Measurements from ENCODE around the gene MOV10L1. TPM values are rescaled to one million over a fixed set of nuclear protein-coding genes. Genes with fewer than 3 reads are reported as not detected.

Gene MOV10L1
- total and polyA plus RNA-seq, 2 experiments from 2014 or later, result 0.73 to 1.8 TPM

DNA sequence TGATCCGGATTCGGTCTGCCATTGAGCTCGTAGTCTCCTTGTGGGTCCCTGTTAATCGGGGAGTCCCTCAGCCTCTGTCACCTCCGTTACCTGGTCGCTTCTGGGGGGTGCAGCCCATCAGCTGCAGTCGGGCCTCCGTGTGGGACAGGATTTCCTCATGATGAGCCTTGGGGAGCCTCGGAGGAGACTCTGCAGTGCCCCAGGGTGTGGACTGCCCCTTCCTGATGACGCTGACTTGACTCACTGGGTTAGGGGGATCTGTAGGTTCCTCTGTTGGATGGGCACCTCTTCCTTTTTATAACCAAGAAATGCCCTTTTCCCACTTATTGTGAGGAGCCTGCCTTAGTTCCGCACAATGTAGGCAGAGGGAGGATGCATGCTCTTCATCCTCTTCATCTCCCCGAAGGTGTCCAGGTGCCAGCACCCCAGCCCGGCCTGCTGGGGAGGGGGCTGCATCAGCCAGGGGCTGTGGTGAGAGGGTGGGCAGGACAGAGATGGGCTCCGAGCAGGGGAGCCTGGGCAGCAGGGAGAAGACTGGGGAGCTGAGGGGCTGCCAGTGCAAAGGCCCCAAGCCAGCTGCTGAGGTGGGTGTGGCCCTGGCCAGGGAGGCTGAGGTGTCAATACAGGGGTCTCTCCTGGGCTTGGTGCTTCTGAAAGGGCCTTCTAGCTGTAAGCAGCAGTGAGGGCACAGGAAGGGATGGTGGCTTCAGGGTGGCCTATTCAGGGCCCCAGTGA lies 18.2 kb upstream of the MOV10L1 start:
- Histone ChIP-seq H3K4me3 (no peak overlapping the region), H3K79me2 (replicated peaks; ENCODE audit: insufficient read depth) (no peaks in the 10 kb centered on the region), H3K27me3 (ENCODE audit: insufficient read depth) (no peaks in the 10 kb centered on the region), H2AFZ (no peak overlapping the region), H3K36me3 (ENCODE audit: insufficient read depth) (no peaks in the 10 kb centered on the region), H3K9me2 (ENCODE audit: insufficient read depth) (no peaks in the 10 kb centered on the region), H4K20me1 (replicated peaks; ENCODE audit: insufficient read depth) (no peaks in the 10 kb centered on the region), H3K4me1 (ENCODE audit: insufficient read depth) (no peaks in the 10 kb centered on the region), H3K4me2 (no peak overlapping the region), H3K27ac (ENCODE audit: low read depth) (no peak overlapping the region), H3F3A (replicated peaks; ENCODE audit: low read depth) (no peaks in the 10 kb centered on the region)
- no peak overlapping the region for H3K27ac Mint-ChIP-seq
- H3K36me3 Mint-ChIP-seq (ENCODE audit: low read depth), result no peaks in the 10 kb centered on the region
- DNase-seq (ENCODE audit: low spot score) (no peak), ATAC-seq (no peak)
- H3K4me3 Mint-ChIP-seq, result no peak overlapping the region
- H3K9me3 Mint-ChIP-seq, result peaks cover 3% of the 10 kb centered on the region; the same call in 1 of the 3 replicates
- H3K27me3 Mint-ChIP-seq (ENCODE audit: insufficient read depth, low read depth, poor library complexity), result peaks cover 12% of the 10 kb centered on the region
- H3K4me1 Mint-ChIP-seq, result no peaks in the 10 kb centered on the region
- TF ChIP-seq CREB1 (CRISPR knock-in tag; IDR thresholded peaks at IDR 0.05; ENCODE audit: low read depth) (no peak), STAT1 (IDR thresholded peaks at IDR 0.05; ENCODE audit: unreplicated experiment) (no peak), POLR2AphosphoS5 (IDR thresholded peaks at IDR 0.05; ENCODE audit: low read depth) (no peak), EZH2phosphoT487 (IDR thresholded peaks at IDR 0.05; ENCODE audit: unreplicated experiment) (no peak), JUNB (IDR thresholded peaks at IDR 0.05; ENCODE audit: unreplicated experiment) (no peak), EZH2 (IDR thresholded peaks at IDR 0.05; ENCODE audit: low read depth, unreplicated experiment) (no peak), NANOG (IDR thresholded peaks at IDR 0.05; ENCODE audit: borderline replicate concordance) (no peak)
- TF ChIP-seq, protein P1, sequence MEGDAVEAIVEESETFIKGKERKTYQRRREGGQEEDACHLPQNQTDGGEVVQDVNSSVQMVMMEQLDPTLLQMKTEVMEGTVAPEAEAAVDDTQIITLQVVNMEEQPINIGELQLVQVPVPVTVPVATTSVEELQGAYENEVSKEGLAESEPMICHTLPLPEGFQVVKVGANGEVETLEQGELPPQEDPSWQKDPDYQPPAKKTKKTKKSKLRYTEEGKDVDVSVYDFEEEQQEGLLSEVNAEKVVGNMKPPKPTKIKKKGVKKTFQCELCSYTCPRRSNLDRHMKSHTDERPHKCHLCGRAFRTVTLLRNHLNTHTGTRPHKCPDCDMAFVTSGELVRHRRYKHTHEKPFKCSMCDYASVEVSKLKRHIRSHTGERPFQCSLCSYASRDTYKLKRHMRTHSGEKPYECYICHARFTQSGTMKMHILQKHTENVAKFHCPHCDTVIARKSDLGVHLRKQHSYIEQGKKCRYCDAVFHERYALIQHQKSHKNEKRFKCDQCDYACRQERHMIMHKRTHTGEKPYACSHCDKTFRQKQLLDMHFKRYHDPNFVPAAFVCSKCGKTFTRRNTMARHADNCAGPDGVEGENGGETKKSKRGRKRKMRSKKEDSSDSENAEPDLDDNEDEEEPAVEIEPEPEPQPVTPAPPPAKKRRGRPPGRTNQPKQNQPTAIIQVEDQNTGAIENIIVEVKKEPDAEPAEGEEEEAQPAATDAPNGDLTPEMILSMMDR (conservative IDR thresholded peaks at IDR 0.05; ENCODE audit: low read depth in 2 of 2), result no peak
- TF ChIP-seq, protein P2, sequence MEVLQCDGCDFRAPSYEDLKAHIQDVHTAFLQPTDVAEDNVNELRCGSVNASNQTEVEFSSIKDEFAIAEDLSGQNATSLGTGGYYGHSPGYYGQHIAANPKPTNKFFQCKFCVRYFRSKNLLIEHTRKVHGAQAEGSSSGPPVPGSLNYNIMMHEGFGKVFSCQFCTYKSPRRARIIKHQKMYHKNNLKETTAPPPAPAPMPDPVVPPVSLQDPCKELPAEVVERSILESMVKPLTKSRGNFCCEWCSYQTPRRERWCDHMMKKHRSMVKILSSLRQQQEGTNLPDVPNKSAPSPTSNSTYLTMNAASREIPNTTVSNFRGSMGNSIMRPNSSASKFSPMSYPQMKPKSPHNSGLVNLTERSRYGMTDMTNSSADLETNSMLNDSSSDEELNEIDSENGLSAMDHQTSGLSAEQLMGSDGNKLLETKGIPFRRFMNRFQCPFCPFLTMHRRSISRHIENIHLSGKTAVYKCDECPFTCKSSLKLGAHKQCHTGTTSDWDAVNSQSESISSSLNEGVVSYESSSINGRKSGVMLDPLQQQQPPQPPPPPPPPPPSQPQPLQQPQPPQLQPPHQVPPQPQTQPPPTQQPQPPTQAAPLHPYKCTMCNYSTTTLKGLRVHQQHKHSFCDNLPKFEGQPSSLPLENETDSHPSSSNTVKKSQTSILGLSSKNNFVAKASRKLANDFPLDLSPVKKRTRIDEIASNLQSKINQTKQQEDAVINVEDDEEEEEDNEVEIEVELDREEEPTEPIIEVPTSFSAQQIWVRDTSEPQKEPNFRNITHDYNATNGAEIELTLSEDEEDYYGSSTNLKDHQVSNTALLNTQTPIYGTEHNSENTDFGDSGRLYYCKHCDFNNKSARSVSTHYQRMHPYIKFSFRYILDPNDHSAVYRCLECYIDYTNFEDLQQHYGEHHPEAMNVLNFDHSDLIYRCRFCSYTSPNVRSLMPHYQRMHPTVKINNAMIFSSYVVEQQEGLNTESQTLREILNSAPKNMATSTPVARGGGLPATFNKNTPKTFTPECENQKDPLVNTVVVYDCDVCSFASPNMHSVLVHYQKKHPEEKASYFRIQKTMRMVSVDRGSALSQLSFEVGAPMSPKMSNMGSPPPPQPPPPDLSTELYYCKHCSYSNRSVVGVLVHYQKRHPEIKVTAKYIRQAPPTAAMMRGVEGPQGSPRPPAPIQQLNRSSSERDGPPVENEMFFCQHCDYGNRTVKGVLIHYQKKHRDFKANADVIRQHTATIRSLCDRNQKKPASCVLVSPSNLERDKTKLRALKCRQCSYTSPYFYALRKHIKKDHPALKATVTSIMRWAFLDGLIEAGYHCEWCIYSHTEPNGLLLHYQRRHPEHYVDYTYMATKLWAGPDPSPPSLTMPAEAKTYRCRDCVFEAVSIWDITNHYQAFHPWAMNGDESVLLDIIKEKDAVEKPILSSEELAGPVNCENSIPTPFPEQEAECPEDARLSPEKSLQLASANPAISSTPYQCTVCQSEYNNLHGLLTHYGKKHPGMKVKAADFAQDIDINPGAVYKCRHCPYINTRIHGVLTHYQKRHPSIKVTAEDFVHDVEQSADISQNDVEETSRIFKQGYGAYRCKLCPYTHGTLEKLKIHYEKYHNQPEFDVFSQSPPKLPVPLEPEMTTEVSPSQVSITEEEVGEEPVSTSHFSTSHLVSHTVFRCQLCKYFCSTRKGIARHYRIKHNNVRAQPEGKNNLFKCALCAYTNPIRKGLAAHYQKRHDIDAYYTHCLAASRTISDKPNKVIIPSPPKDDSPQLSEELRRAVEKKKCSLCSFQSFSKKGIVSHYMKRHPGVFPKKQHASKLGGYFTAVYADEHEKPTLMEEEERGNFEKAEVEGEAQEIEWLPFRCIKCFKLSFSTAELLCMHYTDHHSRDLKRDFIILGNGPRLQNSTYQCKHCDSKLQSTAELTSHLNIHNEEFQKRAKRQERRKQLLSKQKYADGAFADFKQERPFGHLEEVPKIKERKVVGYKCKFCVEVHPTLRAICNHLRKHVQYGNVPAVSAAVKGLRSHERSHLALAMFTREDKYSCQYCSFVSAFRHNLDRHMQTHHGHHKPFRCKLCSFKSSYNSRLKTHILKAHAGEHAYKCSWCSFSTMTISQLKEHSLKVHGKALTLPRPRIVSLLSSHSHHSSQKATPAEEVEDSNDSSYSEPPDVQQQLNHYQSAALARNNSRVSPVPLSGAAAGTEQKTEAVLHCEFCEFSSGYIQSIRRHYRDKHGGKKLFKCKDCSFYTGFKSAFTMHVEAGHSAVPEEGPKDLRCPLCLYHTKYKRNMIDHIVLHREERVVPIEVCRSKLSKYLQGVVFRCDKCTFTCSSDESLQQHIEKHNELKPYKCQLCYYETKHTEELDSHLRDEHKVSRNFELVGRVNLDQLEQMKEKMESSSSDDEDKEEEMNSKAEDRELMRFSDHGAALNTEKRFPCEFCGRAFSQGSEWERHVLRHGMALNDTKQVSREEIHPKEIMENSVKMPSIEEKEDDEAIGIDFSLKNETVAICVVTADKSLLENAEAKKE (CRISPR knock-in tag; IDR thresholded peaks at IDR 0.05), result no peak

Data from GM23338 (cell line).